GM23338 (cell line): ENCODE data around the gene GATAD2A. TPM values are rescaled to one million over a fixed set of nuclear protein-coding genes. Genes with fewer than 3 reads are reported as not detected.

Experiments used
- ATAC-seq: fragments of 200-7000 bp; cut with Tn5 transposase; 3 replicates; pipeline ENCODE4 v1.9.1; 2020
- DNase-seq: peaks from one replicate; pipeline ENCODE4 v3.0.0-alpha.2; 2015; ENCODE audit warnings: low spot score
- H2AFZ ChIP-seq: fragments of 200-600 bp; sonication (generic); 2 replicates; pipeline ENCODE4 v1.8.0; 2016; ENCODE audit warnings: antibody characterized with exemption, mild to moderate bottlenecking, moderate library complexity
- H3F3A ChIP-seq: fragments of 200-600 bp; sonication (generic); replicated peaks from 2 replicates; pipeline ENCODE4 v1.8.0; 2017; ENCODE audit warnings: antibody characterized with exemption, mixed run types, low read depth
- H3K27ac ChIP-seq: fragments of 200-600 bp; sonication (generic); 2 replicates; pipeline ENCODE4 v1.6.1; 2016; ENCODE audit warnings: low read depth
- H3K27me3 ChIP-seq: fragments of 200-600 bp; sonication (generic); 2 replicates; pipeline ENCODE4 v1.8.0; 2016; ENCODE audit warnings: mild to moderate bottlenecking, mixed run types, moderate library complexity; ENCODE audit not compliant: insufficient read depth
- H3K36me3 ChIP-seq: fragments of 200-600 bp; sonication (generic); 2 replicates; pipeline ENCODE4 v1.8.0; 2016; ENCODE audit warnings: mild to moderate bottlenecking; ENCODE audit not compliant: insufficient read depth
- H3K4me1 ChIP-seq: fragments of 200-600 bp; sonication (generic); 2 replicates; pipeline ENCODE4 v1.8.0; 2016; ENCODE audit warnings: mild to moderate bottlenecking, moderate library complexity; ENCODE audit not compliant: insufficient read depth
- H3K4me2 ChIP-seq: fragments of 200-600 bp; sonication (generic); 2 replicates; pipeline ENCODE4 v1.7.1; 2017; ENCODE audit warnings: mixed run types
- H3K4me3 ChIP-seq: fragments of 200-600 bp; sonication (generic); 2 replicates; pipeline ENCODE4 v1.6.1; 2016; ENCODE audit warnings: mixed run types
- H3K79me2 ChIP-seq: fragments of 200-600 bp; sonication (generic); replicated peaks from 2 replicates; pipeline ENCODE4 v1.8.0; 2017; ENCODE audit warnings: mild to moderate bottlenecking; ENCODE audit not compliant: insufficient read depth
- H3K9me2 ChIP-seq: fragments of 200-600 bp; sonication (generic); 2 replicates; pipeline ENCODE4 v1.8.0; 2017; ENCODE audit not compliant: insufficient read depth
- H4K20me1 ChIP-seq: fragments of 200-600 bp; sonication (generic); replicated peaks from 2 replicates; pipeline ENCODE4 v1.8.0; 2017; ENCODE audit warnings: mild to moderate bottlenecking; ENCODE audit not compliant: insufficient read depth
- H3K27ac Mint-ChIP-seq: 2 replicates; pipeline ENCODE4 v1.8.0; 2020; ENCODE audit warnings: inconsistent platforms, mild to moderate bottlenecking, moderate library complexity, mixed read lengths
- H3K27me3 Mint-ChIP-seq: 3 replicates; pipeline ENCODE4 v1.8.0; 2022; ENCODE audit warnings: low read depth, mild to moderate bottlenecking, moderate library complexity, mixed read lengths, inconsistent platforms; ENCODE audit not compliant: insufficient read depth, poor library complexity
- H3K36me3 Mint-ChIP-seq: 3 replicates; pipeline ENCODE4 v1.8.0; 2021; ENCODE audit warnings: low read depth, mild to moderate bottlenecking, inconsistent platforms, moderate library complexity, mixed read lengths
- H3K4me1 Mint-ChIP-seq: 3 replicates; pipeline ENCODE4 v1.8.0; 2020; ENCODE audit warnings: mild to moderate bottlenecking, inconsistent platforms, mixed read lengths
- H3K4me3 Mint-ChIP-seq: 3 replicates; pipeline ENCODE4 v1.8.0; 2021; ENCODE audit warnings: moderate library complexity, mild to moderate bottlenecking, inconsistent platforms, mixed read lengths
- H3K9me3 Mint-ChIP-seq: 3 replicates; pipeline ENCODE4 v1.8.0; 2020; ENCODE audit warnings: moderate library complexity, mild to moderate bottlenecking, inconsistent platforms, mixed read lengths
- EZH2phosphoT487 ChIP-seq: fragments of 200-600 bp; sonication (generic); IDR thresholded peaks from one replicate; pipeline ENCODE4 v1.8.1; 2018; ENCODE audit warnings: antibody characterized with exemption; ENCODE audit not compliant: unreplicated experiment
- JUNB ChIP-seq: IDR thresholded peaks from one replicate; pipeline ENCODE4 v1.6.1; 2016; ENCODE audit warnings: antibody characterized with exemption; ENCODE audit not compliant: unreplicated experiment
- NANOG ChIP-seq: IDR thresholded peaks from 2 replicates; pipeline ENCODE4 v1.6.1; 2016; ENCODE audit warnings: antibody characterized with exemption, borderline replicate concordance
- POLR2AphosphoS5 ChIP-seq: IDR thresholded peaks from 2 replicates; pipeline ENCODE4 v1.6.1; 2016; ENCODE audit warnings: antibody characterized with exemption, low read depth
- STAT1 ChIP-seq: IDR thresholded peaks from one replicate; pipeline ENCODE4 v1.6.1; 2016; ENCODE audit warnings: antibody characterized with exemption; ENCODE audit not compliant: unreplicated experiment
- ZNF114 ChIP-seq: fragments of 250-450 bp; sonication (Bioruptor Pico); IDR thresholded peaks from 2 replicates; pipeline ENCODE4 v1.5.0; 2020; ENCODE audit warnings: mild to moderate bottlenecking, moderate library complexity
- ZNF331 ChIP-seq: fragments of 250-450 bp; sonication (Bioruptor Pico); IDR thresholded peaks from 2 replicates; pipeline ENCODE4 v1.5.0; 2020; ENCODE audit warnings: low read depth, mild to moderate bottlenecking, moderate library complexity
- polyA plus RNA-seq: library from polyadenylated mRNA; unstranded; fragments of >200 nt; fragmentation: Nextera tagmentation; extraction: Ambion mirVana; gene quantifications from 2 replicates; pipeline ENCODE4 v1.2.1, GENCODE V29; 2016
- total RNA-seq: library from RNA; depleted of rRNA; stranded (reverse); fragments of >200 nt; shearing (Covaris generic); gene quantifications from 2 replicates; pipeline ENCODE4 v1.2.3, GENCODE V29; 2014
- TF ChIP-seq, protein P1 (sequence below), 2 experiments: fragments of 200-600 bp in 1 of 2; sonication (generic) in 1 of 2; conservative IDR thresholded peaks; 2 replicates each; pipeline versions ENCODE4 v1.5.1 to v1.6.1; 2016 to 2017; ENCODE audit warnings: antibody characterized with exemption in 2 of 2, low read depth in 2 of 2, mild to moderate bottlenecking in 2 of 2, moderate library complexity in 1 of 2
- TF ChIP-seq, protein P2 (sequence below): IDR thresholded peaks from one replicate; pipeline ENCODE4 v1.6.1; 2018; ENCODE audit warnings: antibody characterized with exemption; ENCODE audit not compliant: unreplicated experiment

Gene GATAD2A
- total and polyA plus RNA-seq, 2 experiments from 2014 or later = 40.0 to 151 TPM

DNA sequence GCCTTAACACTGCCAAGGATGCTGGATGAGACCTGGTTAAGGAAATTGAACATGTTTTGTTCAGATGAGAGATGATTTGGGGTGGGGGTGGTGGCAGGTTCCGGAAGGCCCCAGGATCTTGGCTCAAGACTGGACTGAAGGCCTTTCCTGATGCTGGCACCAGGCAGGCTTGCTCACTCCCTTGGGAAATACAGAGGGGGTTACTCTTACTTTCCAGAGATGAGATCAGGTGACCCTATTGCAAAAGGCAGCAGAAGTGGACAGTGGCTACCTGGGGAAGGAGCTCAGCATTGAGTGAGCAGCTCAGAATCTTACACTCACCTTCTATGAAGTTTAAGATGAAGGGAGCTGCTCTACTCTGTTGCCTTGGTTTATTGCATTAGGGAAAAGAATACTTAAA lies 10.8 kb downstream of the GATAD2A start (continued):
- TF ChIP-seq, protein P1, sequence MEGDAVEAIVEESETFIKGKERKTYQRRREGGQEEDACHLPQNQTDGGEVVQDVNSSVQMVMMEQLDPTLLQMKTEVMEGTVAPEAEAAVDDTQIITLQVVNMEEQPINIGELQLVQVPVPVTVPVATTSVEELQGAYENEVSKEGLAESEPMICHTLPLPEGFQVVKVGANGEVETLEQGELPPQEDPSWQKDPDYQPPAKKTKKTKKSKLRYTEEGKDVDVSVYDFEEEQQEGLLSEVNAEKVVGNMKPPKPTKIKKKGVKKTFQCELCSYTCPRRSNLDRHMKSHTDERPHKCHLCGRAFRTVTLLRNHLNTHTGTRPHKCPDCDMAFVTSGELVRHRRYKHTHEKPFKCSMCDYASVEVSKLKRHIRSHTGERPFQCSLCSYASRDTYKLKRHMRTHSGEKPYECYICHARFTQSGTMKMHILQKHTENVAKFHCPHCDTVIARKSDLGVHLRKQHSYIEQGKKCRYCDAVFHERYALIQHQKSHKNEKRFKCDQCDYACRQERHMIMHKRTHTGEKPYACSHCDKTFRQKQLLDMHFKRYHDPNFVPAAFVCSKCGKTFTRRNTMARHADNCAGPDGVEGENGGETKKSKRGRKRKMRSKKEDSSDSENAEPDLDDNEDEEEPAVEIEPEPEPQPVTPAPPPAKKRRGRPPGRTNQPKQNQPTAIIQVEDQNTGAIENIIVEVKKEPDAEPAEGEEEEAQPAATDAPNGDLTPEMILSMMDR (conservative IDR thresholded peaks at IDR 0.05; ENCODE audit: low read depth in 2 of 2) = no peak
- TF ChIP-seq NANOG = no peak
- TF ChIP-seq ZNF114 (CRISPR knock-in tag) = no peak
- TF ChIP-seq EZH2phosphoT487 = no peak
- TF ChIP-seq ZNF331 = no peak
- TF ChIP-seq, protein P2, sequence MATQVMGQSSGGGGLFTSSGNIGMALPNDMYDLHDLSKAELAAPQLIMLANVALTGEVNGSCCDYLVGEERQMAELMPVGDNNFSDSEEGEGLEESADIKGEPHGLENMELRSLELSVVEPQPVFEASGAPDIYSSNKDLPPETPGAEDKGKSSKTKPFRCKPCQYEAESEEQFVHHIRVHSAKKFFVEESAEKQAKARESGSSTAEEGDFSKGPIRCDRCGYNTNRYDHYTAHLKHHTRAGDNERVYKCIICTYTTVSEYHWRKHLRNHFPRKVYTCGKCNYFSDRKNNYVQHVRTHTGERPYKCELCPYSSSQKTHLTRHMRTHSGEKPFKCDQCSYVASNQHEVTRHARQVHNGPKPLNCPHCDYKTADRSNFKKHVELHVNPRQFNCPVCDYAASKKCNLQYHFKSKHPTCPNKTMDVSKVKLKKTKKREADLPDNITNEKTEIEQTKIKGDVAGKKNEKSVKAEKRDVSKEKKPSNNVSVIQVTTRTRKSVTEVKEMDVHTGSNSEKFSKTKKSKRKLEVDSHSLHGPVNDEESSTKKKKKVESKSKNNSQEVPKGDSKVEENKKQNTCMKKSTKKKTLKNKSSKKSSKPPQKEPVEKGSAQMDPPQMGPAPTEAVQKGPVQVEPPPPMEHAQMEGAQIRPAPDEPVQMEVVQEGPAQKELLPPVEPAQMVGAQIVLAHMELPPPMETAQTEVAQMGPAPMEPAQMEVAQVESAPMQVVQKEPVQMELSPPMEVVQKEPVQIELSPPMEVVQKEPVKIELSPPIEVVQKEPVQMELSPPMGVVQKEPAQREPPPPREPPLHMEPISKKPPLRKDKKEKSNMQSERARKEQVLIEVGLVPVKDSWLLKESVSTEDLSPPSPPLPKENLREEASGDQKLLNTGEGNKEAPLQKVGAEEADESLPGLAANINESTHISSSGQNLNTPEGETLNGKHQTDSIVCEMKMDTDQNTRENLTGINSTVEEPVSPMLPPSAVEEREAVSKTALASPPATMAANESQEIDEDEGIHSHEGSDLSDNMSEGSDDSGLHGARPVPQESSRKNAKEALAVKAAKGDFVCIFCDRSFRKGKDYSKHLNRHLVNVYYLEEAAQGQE = no peak

DNA sequence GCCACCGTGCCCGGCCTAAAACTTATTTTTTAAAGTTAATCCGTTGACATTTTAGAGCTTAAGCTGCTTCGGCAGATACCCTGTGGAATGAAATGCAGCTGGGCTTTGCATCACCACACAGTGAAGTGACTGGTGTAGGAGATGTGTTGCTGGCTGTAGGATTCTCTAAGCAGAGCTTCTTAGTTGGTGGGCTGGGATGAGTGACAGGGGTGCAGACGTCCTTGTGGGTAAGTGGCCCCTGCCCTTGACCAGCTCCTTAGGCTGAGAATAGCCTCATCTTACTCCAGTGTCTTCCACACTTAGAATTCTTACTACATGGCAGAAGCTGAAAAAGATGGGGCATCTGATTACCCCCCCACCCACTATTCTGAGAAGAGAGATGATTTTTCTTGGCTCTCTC lies 11.6 kb downstream of the GATAD2A start:
- no peak for DNase-seq
- Histone ChIP-seq H3K4me1 (peaks cover 23% of the 10 kb centered on the region), H3K79me2 (peaks cover 100% of the 10 kb centered on the region), H2AFZ (no peak overlapping the region), H3K9me2 (no peaks in the 10 kb centered on the region), H3K4me3 (no peak overlapping the region), H4K20me1 (peaks cover 90% of the 10 kb centered on the region), H3K27me3 (no peaks in the 10 kb centered on the region), H3K36me3 (no peaks in the 10 kb centered on the region), H3F3A (0 out of 2 replicates have a peak, but pooled peaks cover 6% of the 10 kb centered on the region), H3K27ac (no peak overlapping the region), H3K4me2 (no peak overlapping the region)
- H3K4me1 Mint-ChIP-seq = peaks cover 45% of the 10 kb centered on the region
- H3K36me3 Mint-ChIP-seq = peaks cover 30% of the 10 kb centered on the region
- TF ChIP-seq JUNB (no peak), STAT1 (no peak), NANOG (no peak), EZH2phosphoT487 (no peak), ZNF331 (no peak), POLR2AphosphoS5 (no peak), ZNF114 (CRISPR knock-in tag) (no peak)
- TF ChIP-seq, protein P1 (conservative IDR thresholded peaks at IDR 0.05; ENCODE audit: low read depth in 2 of 2) = no peak
- TF ChIP-seq, protein P2 = no peak
- no peaks in the 10 kb centered on the region for H3K9me3 Mint-ChIP-seq
- no peak overlapping the region for H3K27ac Mint-ChIP-seq
- no peak for ATAC-seq
- no peak overlapping the region for H3K4me3 Mint-ChIP-seq
- peaks cover 21% of the 10 kb centered on the region for H3K27me3 Mint-ChIP-seq
